Measurements from ENCODE around the gene FOXB2. TPM values are rescaled to one million over a fixed set of nuclear protein-coding genes. Genes with fewer than 3 reads are reported as not detected.
"Not testable (repeated sequence)": the region's sequence is repeated elsewhere in the genome, so short reads cannot be mapped to it uniquely, and the experiment has no call there.

FOXB2 gene
- total RNA-seq, 1 donor from 2014 or later: not detected

DNA sequence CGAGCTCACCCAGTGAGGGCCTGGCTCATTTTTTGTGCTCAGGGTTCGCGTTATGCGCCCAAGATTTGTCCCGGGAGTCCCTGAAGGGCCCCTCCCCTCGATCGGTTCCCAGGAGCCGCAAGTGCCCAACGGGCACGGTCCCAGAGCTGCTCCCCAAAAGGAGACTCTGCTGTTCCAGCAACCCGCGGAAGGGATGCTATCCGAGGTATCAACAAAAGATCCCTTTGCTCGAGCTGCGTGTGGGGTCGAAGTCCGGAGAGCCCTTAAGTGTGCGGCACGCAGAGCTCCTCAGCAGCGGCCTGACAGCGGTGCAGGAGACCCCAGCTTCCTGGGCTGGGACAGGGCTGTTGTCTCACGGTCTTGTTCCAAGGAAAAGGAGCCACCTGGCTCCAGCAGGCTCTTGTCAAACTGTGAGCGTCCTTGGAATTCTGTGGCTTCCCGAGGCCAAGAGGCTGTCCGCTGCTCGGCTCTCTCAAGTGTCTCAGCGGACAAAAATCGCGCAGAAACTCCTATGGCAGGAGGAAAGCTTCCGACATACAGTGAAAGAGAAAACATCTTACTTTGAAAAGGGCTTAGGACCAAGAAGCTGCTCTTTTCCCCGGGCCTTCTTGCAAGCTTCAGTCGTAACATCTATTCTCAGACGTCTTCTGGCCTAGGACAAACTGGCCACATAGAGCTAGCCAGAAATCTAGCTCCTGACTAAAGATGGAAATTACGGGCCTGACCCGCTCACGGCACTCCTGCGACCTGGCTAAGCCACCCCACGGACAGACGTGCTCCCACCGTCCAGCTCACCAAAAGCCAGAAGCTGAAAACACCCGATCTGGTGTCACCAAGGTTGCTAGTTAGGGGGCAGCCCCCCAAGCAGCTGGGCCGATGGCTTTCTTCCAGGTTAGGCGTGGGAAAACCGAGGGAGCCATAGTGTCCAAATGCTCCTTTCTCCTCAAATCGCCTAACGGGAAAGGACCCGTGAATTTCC is 2.6 kb upstream of the FOXB2 start:
- ATAC-seq: no peak

GRCh38 chr9:77017505-77017894 is 2.0 kb upstream of the FOXB2 start:
- no peak for ATAC-seq

DNA sequence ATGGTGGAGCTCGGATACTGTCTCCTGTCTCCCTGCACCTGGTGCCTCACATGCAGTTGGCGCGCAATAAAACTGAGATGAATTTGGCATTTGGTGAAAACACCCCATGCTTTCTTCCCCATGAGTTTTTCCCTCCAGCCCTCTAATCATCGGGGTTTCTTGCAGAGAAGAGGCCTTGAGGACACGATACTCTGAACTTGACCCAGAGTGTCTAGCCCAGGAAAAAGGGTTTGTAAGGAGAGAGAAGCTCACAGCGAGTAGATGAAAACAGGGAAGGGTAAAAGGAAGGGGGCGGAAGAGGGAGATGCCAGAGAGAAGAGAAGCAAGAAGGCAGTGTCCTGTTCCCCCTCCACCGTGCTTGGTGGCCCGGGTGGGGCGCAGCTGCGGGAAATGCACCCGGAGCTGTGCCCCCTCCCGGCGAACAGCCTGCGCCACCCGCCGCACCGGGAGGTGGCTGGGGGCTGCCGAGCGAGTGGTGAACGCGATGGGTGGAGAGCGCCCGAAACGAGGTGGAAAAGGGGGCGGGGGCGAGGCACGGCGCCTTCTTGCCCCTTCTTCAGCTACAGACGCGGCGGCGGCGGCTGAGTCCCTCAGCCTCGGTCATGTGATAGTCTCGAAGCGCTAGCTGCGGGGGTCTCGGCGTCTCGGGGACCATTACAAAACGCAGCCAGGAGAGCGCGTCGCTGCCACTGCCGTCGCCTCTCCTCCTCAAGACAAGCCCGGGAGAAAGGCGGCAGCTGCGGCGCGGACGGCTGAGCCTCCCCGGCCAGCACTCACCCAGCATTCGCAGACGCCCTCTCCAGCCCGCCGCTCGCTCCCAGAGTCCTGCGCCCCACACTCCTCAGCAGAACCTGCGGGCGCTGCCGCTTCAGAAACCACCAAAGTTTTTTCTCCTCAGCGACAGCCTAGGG is 1.1 kb upstream of the FOXB2 start:
- no peak for ATAC-seq

DNA sequence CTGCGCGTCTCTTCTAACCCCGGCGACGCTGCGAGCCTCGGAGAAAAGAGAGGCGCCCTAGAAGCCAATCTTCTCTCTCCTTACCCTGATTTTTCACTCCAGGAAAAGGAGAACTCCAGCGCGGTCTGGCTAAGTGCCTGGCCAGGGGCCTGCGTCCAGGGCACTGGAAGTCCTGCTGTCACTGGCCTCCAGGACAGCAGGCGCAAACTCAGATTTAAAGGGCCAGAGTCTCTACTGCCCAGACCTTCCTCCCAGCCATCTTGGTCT is 553 bp upstream of the FOXB2 start:
- ATAC-seq: no peak

DNA sequence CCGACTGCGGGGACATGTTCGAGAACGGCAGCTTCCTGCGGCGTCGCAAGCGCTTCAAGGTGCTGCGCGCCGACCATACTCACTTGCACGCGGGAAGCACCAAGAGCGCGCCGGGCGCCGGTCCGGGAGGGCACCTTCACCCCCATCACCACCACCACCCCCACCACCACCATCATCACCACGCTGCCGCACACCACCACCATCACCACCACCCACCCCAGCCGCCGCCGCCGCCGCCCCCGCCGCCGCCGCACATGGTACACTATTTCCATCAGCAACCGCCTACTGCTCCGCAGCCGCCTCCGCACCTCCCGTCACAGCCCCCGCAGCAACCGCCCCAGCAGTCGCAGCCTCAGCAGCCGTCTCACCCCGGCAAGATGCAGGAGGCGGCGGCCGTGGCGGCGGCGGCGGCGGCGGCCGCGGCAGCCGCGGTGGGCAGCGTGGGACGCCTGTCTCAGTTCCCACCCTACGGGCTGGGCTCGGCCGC is 514 bp downstream of the FOXB2 start:
- ATAC-seq: no peak

GRCh38 chr9:77020413-77021290 is 1.2 kb downstream of the FOXB2 start:
- ATAC-seq: peak; percentile 10

- no peak for ATAC-seq
These were observed 1.9 kb downstream of the FOXB2 start for GRCh38 chr9:77021291-77021894.

- ATAC-seq: no peak
These were observed 2.7 kb downstream of the FOXB2 start for GRCh38 chr9:77021922-77022782.

GRCh38 chr9:77022783-77023440 is 3.5 kb downstream of the FOXB2 start:
- no peak for ATAC-seq

GRCh38 chr9:77023726-77024125 is 4.3 kb downstream of the FOXB2 start:
- ATAC-seq: no peak

DNA sequence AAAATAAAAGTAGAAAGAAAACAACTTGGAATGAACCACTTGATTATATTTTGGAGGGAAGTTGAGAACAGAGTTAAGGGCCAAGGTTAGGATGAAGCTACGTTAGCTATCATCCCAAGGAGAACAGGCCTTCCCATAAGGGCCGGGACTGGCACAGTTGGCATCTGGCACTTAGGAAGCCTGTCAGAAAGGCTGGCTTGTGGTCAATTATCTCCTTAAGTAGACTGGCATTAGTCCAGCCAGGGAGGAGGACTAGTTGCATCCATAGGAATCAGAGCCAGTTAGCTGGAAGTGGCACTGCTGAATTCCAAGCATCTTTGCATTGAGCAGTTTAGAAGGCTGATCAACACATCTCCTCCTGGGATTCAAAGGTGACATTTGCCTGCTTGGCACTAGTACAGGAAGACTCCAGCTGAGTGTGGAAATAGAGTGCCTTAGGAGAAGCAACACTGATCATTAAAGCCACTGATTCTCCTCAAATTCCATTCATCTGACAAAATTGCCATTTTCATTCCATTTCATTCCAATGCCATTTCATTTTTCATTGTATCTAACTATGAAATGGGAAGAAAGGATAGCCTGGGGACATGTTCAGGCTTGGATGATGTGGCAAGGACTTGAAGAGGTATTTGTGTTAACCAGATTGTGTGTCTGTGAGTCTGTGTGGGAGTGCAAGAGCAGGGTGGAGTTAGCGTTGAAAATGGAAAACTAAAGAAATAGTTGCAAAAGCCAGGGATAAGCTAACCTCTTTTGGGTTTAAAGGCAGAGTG is 5.5 kb downstream of the FOXB2 start:
- ATAC-seq: no peak

GRCh38 chr9:77028478-77028877 is 9.0 kb downstream of the FOXB2 start:
- ATAC-seq: no peak

DNA sequence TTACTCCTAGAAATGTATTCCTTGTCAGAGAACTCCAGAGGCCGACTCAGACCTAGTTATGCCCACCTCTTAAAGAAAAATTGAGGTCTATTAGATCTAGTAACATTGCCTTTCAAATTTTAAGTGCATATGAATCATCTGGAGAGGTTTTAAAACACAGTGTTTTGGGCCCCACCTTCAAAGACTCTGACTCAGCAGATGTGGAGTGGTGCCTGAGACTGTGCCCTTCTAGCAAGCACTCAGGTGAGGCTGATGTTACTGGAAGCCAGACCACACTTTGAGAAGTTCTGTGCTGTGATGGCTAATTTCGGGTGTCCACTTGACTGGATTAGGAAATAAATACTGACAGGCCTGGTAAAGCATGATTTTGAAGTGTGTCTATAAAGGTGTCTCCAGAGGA is 10.6 kb downstream of the FOXB2 start:
- no peak for ATAC-seq

- no peak for ATAC-seq
These were observed 19.0 kb downstream of the FOXB2 start for GRCh38 chr9:77038281-77039036.

- no peak for ATAC-seq
These were observed 20.9 kb downstream of the FOXB2 start for GRCh38 chr9:77040340-77040739.

GRCh38 chr9:77043743-77044142 is 24.3 kb downstream of the FOXB2 start:
- not testable (repeated sequence) for ATAC-seq

DNA sequence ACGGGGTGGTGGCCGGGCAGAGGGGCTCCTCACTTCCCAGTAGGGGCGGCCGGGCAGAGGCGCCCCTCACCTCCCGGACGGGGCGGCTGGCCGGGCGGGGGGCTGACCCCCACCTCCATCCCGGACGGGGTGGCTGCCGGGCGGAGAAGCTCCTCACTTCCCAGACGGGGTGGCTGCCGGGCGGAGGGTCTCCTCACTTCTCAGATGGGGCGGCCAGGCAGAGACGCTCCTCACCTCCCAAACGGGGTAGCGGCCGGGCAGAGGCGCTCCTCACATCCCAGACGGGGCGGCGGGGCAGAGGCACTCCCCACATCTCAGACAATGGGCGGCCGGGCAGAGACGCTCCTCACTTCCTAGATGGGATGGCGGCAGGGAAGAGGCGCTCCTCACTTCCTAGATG is 41.2 kb downstream of the FOXB2 start:
- ATAC-seq: not testable (repeated sequence)

DNA sequence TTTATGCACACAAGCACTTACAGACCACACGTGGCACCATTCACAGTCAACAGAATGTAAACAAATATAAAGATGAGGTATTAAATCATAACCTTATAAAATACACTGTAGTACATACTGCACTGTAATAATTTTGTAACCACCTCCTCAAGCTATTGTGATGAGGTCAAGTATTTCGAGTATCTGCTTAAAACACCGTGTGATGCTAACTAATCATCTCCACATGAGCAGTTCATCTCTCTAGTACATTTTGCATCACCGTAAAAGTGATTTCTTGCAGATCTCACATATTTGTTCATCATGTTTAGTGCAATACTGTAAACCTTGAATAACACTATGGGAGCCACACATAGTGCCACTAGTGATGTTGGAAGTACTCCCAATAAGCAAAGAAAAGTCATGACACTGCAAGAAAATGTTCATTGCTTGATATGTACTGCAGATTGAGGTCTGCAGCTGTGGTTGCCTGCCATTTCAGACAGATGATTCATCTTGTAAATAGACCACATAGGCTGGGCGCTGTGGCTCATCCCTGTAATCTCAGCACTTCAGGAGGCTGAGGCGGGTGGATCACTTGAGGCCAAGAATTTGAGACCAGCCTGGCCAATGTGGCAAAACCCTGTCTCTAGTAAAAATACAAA is 44.3 kb downstream of the FOXB2 start:
- no peak for ATAC-seq
